OCI-LY3 (cell line): Measurements from ENCODE around the gene FXYD2.

Experiments
- EZH2phosphoT487 ChIP-seq: fragments of 200-600 bp; shearing (Covaris generic); IDR thresholded peaks from 2 replicates; pipeline ENCODE4 v1.6.1; 2018; ENCODE audit warnings: antibody characterized with exemption, mixed run types, low read depth
- TF ChIP-seq, protein P1 (sequence below): fragments of 200-600, 300-600 bp; sonication (generic); IDR thresholded peaks from 2 replicates; pipeline ENCODE4 v1.5.1; 2014; ENCODE audit warnings: antibody characterized with exemption, low read length, low read depth

DNA sequence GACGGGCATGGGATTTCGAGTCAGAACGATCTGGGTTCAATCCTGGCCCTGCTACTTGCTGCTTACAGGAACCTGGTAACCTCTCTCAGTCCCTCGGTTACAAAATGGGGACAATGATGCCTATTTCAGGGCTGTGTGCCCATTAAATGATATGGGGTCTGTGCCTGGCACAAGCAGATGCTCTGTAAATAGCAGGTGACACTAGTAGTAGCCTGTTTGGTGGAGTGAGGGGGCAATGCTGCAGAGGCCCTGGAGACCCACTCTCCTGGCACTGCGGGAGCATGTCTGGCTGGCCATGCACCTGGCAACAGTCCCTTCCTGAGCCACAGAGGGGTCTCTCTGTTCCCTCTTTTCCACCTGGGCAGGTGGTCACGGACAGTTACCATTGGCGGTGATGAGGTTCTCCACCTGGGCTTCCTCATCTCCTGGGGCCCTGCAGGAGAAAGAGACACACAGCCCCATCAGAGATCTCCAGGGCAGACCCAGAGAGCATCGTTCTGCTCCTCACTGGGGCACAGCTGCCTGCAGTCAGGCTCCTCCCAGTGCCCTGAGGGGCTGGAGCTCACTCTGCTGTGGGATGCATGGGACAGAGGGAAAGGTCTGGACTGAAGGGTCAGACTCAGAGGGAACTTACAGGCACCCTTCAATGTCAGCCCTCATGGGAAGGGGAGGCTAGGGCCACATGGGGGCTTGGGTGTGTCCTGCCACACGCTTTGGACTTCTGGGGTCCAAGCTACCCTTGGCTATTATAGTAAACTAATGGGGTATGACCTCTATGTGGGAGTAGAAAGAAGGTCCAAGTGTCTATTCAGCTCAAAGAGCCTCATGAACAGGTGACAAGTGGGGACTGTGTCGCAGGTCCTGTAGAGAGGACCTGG lies 15.6 kb upstream of the FXYD2 start:
- TF ChIP-seq, protein P1, sequence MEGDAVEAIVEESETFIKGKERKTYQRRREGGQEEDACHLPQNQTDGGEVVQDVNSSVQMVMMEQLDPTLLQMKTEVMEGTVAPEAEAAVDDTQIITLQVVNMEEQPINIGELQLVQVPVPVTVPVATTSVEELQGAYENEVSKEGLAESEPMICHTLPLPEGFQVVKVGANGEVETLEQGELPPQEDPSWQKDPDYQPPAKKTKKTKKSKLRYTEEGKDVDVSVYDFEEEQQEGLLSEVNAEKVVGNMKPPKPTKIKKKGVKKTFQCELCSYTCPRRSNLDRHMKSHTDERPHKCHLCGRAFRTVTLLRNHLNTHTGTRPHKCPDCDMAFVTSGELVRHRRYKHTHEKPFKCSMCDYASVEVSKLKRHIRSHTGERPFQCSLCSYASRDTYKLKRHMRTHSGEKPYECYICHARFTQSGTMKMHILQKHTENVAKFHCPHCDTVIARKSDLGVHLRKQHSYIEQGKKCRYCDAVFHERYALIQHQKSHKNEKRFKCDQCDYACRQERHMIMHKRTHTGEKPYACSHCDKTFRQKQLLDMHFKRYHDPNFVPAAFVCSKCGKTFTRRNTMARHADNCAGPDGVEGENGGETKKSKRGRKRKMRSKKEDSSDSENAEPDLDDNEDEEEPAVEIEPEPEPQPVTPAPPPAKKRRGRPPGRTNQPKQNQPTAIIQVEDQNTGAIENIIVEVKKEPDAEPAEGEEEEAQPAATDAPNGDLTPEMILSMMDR: no peak
- TF ChIP-seq EZH2phosphoT487: no peak
